Left colon (tissue), 2 donors: ENCODE results near the gene STK16. TPM values are rescaled to one million over a fixed set of nuclear protein-coding genes. Genes with fewer than 3 reads are reported as not detected.
"Not testable (repeated sequence)": the region's sequence is repeated elsewhere in the genome, so short reads cannot be mapped to it uniquely, and the experiment has no call there.

Source experiments
- ATAC-seq: fragments of 200-7000 bp; cut with Tn5 transposase; one replicate; pipeline ENCODE4 v1.9.1; 2020; ENCODE audit warnings: mild to moderate bottlenecking, moderate library complexity
- DNase-seq, 2 donors: peaks; one replicate each; pipeline ENCODE4 v3.0.0-alpha.2; 2020
- intact Hi-C, 2 donors: fragments of 100-400 bp; cut with DNase I in 1 of 2; cut with micrococcal nuclease in 1 of 2; formaldehyde crosslinking; loops; one replicate each; pipeline versions ENCODE4 v1.11.2 to v1.14.0; 2022; cut with DNase I, micrococcal nuclease
- total RNA-seq, 2 donors: library from RNA; stranded (reverse); fragmentation: NEBNext Ultra II Directional; extraction: Animal tissue kit (Norgen Biotek cat#: 25700); gene quantifications; one replicate each; pipeline ENCODE4 v1.2.1, GENCODE V29; 2021
- donor health status: DM: no; HTN: no; CAD: no.
- donor health status: DM: yes; HTN: yes; CAD: no.

Gene STK16
- total RNA-seq, 2 donors from 2014 or later: 41.9 to 42.5 TPM

DNA sequence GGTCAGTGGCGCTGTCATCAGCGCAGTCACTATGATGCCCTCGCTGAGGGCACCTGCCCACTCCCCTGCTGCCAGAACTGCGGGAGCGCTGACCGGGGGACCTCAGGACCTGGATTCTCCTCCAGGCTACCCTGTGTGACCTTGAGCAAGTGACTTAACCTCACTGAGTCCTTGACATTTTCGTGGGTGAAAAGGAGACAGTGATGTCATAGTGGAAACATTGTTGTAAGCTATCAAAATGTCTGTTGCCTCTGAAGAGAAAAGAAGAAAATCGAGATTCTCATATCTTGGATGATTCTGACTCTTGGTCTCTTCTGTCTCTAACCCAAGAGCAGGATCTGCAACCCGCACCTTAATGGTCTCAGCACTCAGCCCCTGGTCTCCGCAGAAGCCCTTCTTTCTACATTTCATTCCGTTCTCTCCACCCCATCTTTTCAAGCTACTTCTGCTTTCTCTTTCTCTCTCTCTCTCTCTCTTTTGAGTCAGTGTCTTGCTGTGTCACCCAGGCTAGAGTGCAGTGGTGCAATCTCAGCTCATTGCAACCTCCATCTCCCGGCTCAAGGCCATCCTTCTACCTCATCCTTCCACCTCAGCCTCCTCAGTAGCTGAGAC is 9.4 kb downstream of the STK16 start:
- intact Hi-C loops: no loop called here
- ATAC-seq (peak; percentile 1), DNase-seq (no peak)

DNA sequence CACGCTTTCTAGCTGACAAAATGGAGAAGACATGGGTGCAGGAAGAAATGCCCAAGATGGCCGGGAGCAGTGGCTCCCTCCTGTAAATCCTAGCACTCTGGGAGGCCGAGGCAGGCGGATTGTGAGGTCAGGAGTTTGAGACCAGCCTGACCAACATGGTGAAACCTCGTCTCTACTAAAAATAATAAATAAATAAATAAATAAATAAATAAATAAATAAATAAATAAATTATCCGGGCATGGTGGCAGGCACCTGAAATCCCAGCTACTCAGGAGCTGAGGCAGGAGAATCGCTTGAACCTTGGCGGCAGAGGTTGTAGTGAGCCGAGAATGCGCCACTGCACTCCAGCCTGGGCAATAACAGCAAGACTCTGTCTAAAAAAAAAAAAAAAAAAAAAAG is 13.7 kb downstream of the STK16 start:
- intact Hi-C loops, ATAC-seq, DNase-seq: not testable (repeated sequence)

DNA sequence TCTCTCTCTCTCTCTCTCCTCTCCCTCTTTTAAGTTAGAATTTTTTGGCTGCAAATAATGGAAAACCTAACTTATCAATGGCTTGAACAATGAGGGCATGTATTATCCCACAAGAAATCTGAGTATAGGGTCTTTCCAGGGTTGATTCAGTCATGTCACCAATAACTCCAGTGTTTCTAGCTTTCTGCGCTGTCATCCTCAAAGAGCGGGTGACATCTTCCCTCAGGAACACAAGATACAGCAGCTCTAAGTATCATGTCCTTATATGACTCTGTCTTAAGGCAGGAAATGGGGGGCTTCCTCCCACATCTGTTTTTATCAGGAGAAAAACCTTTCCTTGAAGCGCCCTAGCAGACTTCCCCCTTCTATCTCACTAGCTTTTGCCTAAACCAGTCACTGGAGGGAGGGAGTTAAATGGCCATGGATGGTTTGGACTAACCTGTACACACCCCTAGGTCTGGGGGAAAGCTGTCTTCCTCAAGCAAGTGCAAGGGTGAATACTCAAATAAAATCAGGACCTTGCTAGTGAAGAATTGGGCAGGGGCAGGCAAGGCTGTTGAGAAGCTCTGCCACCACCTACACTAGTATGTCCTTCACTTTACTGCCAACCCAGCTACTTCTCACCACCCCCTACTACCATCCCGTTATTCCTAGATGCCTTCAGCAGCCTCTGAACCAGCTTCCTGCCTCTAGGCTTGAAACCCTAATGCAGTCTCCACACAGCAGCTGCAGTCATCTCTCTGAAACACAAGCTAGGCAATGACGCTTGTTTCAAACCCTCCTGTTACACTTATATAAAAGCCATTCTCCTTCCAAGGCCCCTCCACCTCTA is 16.0 kb downstream of the STK16 start:
- DNase-seq: no peak
- intact Hi-C loops: no loop called here

DNA sequence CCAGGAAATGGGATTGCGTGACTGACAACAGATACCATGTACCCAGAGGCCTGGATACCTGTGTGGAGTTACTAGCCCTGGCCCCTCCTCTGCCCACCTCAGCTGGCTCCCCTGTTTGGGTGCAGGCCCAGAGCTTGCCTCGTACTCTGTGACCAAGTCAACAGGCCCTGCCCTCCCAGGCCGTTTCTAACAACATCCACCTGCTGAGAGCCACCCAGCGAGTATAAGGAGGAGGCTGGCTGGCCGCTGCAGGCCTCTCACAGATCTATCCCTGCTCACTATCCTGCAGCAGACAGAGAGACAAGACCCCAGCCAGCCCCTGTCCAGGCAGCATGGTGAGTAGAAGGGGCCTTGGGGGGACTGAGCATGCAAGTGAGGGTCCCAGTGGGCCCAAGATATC is 21.0 kb downstream of the STK16 start:
- ATAC-seq (no peak), DNase-seq (no peak)
- intact Hi-C loops: no loop called here

More for the DNA sequence above, 16.0 kb downstream of the STK16 start:
- no peak for ATAC-seq

DNA sequence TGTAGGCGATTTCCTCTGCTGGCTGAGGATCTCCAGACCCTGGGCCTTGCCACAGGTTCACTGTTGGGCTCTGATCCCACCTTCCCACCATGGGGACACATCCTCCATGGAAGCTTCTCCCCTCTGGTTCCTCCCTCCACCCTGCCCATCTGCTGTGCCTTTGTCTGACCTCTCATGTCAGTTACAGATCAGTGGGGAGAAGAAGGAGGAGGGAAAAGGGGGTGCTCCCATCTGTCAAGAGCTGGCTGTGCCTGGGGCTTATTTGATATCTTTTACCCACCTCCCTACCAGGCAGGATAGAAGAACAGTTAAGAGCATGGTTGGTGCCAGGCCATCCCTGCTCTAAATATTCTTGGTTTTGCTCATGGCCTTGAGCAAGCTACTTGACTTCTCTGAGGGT is 21.6 kb downstream of the STK16 start:
- DNase-seq (no peak), ATAC-seq (no peak)
- intact Hi-C loops: no loop called here

DNA sequence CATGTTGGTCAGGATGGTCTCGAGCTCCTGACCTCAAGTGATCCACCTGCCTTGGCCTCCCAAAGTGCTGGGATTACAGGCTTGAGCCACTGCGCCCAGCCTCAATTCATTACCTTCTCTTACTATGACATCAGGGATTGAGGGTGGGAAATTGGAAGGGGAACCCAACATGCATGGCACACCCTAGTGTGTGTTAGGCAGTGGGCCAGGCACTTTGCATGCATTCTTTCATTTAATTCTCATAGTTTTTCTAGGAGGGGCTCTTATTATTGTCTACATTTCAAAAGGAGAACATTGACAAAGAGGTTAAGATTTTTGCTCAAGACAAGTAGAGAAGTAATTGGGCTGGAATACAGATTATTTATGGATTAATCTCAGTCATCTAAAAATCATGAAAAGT is 23.0 kb downstream of the STK16 start:
- DNase-seq (no peak), ATAC-seq (no peak)
- intact Hi-C loops: no loop called here

DNA sequence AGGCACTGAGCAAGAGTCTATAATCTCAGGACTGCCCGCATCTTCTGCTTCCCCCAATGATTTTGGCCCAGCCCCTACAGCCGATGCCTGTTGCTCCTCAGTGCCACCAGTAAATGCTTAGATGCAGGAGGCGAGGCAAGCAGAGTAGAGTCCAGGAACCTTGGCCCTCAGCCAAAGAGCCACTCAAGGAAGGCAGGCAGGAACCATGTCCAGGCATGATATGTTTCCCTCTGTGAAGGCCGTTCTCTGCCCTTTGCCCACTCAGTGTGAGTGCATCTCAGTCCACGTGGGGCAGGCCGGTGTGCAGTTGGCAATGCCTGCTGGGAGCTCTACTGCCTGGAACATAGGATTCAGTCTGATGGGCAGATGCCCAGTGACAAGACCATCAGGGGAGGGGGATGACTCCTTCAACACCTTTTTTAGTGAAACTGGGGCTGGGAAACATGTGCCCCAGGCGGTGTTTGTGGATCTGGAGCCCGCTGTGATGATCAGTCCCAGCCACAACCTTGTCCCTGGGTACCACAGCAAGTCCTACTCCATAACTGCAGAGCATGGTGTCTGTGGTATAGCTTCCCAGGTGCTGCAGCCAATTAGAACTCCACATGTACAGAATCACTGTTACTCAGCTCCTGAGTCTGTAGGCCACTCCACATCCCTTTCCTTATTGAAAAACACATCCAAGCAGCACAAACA is 24.2 kb downstream of the STK16 start:
- ATAC-seq (peak; percentile 99), DNase-seq (peak; percentile 72 to 80)
- intact Hi-C loops: no loop called here

DNA sequence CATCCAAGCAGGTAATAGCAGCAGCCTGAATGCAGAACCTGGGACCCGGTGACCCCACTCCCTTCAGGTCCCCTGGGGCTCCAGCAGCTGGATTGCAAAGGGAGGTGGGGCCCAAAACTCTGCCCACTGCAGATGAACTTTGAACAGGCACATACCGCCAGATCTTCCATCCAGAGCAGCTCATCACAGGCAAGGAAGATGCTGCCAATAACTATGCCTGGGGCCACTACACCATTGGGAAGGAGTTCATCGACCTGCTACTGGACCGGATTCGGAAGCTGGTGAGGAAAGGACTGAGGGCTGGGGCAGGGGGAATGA is 24.7 kb downstream of the STK16 start:
- DNase-seq (no peak), ATAC-seq (no peak)
- intact Hi-C loops: no loop called here

DNA sequence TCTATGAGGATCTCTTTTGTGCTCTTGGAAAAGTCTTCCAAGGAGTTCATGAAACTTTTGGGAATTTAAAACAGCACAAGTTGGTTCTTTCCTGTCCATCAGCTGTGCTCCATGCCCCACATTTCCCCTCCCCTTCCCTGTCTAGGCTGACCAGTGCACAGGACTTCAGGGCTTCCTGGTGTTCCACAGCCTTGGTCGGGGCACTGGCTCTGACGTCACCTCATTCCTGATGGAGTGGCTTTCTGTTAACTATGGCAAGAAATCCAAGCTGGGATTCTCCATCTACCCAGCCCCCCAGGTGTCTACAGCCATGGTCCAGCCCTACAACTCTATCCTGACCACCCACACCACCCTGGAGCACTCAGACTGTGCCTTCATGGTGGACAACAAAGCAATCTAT is 25.7 kb downstream of the STK16 start:
- ATAC-seq (no peak), DNase-seq (no peak)
- intact Hi-C loops: no loop called here

DNA sequence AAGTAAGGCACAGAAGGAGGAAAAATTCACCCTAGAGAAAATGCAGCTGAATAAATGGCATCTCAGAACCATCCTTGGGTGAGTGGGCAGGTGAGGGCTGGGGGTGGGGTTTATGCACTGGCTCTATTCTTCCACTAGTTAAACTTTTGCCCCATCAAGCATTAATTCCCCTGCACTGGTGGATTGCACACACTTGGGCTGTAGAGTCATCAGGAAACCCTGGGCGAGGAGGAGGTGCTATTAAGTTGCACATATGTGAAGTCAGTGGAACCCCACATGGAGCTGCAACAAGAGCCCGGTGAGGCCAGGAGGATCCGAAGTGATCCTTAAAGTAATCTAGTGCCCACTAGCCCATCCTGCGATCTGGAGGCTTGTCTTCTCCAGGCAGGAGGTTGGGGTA is 27.1 kb downstream of the STK16 start:
- no peak for DNase-seq
- ATAC-seq: no peak
- intact Hi-C loops: no loop called here

DNA sequence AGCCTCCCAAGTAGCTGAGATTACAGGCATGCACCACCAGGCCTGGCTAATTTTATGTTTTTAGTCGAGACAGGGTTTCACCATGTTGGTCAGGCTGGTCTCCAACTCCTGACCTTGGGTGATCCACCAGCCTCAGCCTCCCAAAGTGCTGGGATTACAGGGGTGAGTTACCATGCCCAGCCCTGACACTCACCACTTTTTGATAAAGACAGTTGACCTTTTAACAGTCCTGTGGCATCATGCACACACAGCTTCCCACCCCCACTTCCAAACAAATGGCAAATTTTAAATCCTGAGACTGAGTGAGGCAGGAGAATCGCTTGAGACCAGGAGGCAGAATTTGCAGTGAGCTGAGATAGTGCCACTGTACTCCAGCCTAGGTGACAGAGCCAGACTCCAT is 27.7 kb downstream of the STK16 start:
- no peak for ATAC-seq
- DNase-seq: no peak
- intact Hi-C loops: no loop called here

DNA sequence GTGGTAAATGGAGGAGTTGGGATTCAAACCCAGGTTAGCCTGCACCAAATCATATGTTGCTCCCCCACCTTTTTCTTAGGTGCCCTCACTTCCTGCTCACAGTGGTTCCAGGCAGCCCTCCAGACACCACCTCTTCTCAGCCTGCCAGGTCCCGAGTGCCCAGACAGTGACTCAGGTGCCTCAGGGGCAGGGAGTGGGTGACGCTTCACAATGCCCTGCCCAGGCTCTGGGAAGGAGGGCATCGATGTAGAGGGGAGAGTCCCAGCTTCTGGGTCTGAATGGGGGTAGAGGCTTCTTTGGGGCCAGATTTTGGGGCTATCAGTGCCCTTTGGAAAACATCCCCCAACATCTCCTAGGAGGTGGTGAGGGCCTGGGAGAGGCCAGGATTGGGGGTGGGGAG is 28.7 kb downstream of the STK16 start:
- DNase-seq: no peak
- intact Hi-C loops: no loop called here
- no peak for ATAC-seq

DNA sequence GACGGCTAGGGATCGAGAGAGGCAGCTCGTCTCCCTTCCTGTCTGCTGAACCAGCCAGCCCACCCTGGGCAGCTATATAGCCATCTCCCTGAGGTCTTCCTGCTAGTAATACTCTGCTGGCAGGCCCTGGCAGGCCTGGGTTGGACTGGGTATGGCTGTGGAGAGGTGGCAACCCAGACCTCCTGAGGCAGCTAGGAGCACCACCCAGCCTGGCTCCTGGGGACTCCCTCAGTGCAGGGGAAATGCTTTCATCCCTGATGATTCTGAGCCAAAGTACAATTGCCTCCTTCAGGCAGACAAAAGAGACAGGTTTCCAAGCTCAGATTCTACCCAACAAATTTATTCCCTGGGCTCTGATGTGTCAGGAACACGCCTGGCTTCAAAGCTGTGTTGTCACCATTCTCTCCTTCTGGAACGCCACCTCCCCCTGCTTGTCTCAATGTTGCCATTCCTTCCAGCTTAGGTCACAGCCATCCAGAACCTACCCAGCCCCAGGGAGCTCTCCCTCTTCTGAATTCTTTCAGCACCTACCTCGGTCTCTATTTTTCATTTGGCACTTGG is 29.2 kb downstream of the STK16 start:
- no peak for ATAC-seq
- no peak for DNase-seq
- intact Hi-C loops: no loop called here

DNA sequence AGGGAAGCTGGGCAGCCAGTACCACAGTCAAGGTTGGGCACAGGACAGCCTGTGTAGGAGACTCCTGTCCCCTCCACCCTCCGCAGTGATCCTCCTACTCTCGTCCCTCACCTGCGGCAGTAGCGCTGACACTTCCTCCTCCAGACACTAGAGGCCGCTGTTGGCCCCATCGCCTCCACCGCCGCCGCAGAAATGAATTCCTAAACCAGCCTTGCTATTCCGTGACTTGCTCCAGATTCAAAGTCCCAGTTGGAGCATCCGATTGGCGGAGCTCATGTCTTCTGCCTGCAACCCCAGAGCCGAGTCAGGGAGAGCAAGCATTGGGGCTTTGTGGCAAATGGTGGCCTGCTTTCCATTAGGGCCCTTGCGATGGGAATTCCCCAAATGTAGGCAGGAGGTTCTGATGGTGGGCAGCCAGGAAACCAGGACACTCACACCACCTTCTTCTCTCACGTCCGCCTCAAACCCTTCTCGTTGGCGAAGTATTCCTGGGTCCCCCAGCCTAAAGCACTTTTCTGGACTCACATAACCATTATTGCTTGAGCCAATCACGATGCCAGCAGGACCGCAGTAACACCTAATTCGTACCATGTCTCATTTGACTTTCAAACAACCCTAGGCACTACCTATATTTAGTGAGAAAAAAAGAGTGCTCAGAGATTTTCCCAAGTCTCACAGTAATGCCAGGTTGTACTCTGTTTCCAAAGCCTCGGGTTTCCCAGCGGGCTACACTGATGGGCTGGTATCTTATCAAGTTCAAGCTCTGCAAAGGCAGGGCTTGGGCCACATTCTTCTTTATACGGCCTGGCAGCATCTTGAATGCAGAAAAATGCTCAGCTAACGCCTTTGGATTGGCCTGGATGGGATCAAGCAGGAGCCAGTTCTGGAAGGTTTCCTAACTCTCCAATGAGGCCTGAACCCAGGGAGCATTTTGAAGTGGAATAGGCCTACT is 32.7 kb downstream of the STK16 start:
- intact Hi-C loops: no loop called here
- ATAC-seq: peak; percentile 48
- DNase-seq: peak; percentile 69 to 85

DNA sequence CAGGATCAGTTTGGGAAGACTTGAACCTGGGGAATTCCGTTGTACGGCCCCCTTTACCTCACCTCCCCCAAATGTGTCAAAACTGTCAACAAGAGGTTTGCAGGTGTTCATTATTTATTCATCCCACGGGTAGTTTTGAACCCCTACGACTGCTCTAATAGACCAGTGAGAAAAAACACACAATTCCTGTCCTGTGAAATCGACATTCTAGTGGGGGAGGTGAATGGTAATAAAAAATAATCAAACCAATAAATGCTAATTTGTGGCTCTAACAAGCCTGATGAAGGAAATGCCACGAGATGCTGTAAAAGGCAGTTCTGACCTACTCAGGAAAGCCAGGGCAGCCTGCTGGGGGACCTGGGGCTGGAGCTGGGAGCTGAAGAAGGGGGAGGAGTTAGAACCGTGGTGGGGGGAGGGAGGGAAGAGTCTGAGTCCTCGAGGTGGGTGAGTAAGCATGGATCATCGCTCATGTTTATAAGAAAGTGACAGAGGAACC is 33.4 kb downstream of the STK16 start:
- ATAC-seq: peak; percentile 40
- intact Hi-C loops: no loop called here
- no peak for DNase-seq

DNA sequence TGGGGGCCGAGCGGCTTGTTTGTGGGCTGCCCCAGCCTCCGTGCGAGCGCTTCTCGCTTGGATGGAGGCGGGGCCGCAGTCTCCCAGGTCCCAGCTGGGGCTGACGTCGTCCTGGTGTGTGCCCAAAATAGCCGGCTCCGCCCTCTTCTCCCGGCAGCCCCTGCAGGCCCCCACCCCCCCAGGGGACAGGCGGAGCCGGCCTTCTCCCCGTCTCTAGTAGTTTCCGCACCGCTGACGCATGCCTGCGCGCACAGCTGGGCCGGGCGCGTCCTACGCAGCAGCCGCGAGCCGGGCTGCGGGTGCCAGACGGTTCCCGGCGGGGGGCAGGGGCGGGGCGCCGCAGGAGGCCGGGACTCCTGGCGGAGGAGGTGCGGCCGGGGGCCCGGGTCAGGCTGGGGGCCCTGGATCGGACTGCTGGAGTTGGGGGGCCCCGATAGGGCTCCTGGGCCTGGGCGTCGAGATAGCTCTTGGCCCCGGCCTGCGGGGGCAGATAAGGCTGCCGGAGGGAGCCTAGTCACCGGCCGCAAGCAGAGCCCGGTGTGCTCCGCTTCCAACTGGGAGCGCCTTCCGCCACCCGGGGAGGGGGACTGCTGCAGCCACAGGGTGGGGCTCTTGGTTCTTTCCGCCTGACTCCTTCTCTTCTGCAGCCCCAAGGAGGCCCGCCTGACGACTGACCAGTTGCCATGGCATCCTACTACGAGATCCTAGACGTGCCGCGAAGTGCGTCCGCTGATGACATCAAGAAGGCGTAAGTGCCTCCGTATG is 34.1 kb downstream of the STK16 start, which contains the start of gene DNAJB2:
DNAJB2 (plus strand) TSS at position 216 of the 765 bp plus-strand sequence; CDS start at position 684, 468 bp downstream.
- peak; percentile 94 for ATAC-seq
- DNase-seq: peak; percentile 99
- intact Hi-C loops: no loop called here

DNA sequence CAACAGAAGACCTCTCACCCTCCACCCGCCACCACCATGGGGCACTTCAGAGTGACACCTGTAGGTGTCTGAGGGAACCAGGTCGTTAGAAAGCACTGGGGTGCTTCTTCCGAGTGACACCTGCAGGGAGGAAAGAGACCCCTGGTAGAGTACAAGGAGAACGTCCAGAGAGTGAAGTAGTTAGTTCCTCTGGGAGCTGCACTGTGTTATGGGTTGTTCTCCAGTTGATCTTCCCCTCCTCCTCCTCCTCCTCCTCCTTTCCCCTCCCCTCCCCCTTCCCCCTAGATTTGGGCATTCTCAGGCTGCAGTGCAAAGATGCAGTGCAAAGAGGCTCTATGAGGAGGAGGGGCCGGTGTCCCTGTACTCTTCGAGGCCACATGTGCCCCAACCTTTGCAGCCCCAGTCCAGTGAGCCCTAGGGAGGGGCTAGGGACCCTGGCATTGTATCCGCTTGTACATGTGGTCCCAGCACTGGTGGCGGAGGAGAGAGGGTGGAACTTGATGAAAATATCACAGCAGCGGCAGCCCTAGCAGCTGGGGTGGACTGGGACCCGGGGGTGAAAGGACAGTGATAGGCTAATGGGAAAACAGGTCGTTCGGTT is 34.7 kb downstream of the STK16 start:
- no peak for DNase-seq
- intact Hi-C loops: no loop called here
- ATAC-seq: no peak
